SK-N-SH treated with all-trans-retinoic acid at 6 μM for 48 hours (cell line): ENCODE data around the gene ZNF710.

Experiments used
- ATAC-seq: fragments of 200-7000 bp; cut with Tn5 transposase; 3 replicates; pipeline ENCODE4 v1.9.1; 2020; ENCODE audit warnings: mild to moderate bottlenecking, moderate library complexity
- ARNTL ChIP-seq: fragments of 450-650 bp; formaldehyde crosslinking; IDR thresholded peaks from 2 replicates; pipeline ENCODE4 v1.5.0; 2020; ENCODE audit warnings: low read depth, mild to moderate bottlenecking, moderate library complexity, borderline replicate concordance
- BACH2 ChIP-seq: fragments of 250-450 bp; sonication (Bioruptor Pico); IDR thresholded peaks from 2 replicates; pipeline ENCODE4 v1.9.0; 2021; ENCODE audit warnings: mild to moderate bottlenecking, borderline replicate concordance
- CREB5 ChIP-seq: fragments of 250-450 bp; sonication (Bioruptor Pico); IDR thresholded peaks from 2 replicates; pipeline ENCODE4 v1.5.1; 2020; ENCODE audit warnings: low read depth, mild to moderate bottlenecking, moderate library complexity
- CSDC2 ChIP-seq: fragments of 250-450 bp; sonication (Bioruptor Pico); IDR thresholded peaks from 2 replicates; pipeline ENCODE4 v1.5.0; 2020; ENCODE audit warnings: mild to moderate bottlenecking, moderate library complexity
- CSRNP3 ChIP-seq: fragments of 250-450 bp; sonication (Bioruptor Pico); IDR thresholded peaks from 2 replicates; pipeline ENCODE4 v1.5.1; 2021; ENCODE audit warnings: mild to moderate bottlenecking, moderate library complexity
- GLIS3 ChIP-seq: fragments of 250-450 bp; sonication (Bioruptor Pico); IDR thresholded peaks from 2 replicates; pipeline ENCODE4 v1.5.0; 2020; ENCODE audit warnings: mild to moderate bottlenecking, moderate library complexity
- ISL1 ChIP-seq: fragments of 250-450 bp; sonication (Bioruptor Pico); IDR thresholded peaks from 2 replicates; pipeline ENCODE4 v2.1.2; 2022; ENCODE audit warnings: mild to moderate bottlenecking, moderate library complexity
- OSR1 ChIP-seq: fragments of 250-450 bp; sonication (Bioruptor Pico); IDR thresholded peaks from 2 replicates; pipeline ENCODE4 v1.8.0; 2022; ENCODE audit warnings: moderate library complexity, mild to moderate bottlenecking, inconsistent platforms
- PATZ1 ChIP-seq: fragments of 250-450 bp; sonication (Bioruptor Pico); IDR thresholded peaks from 2 replicates; pipeline ENCODE4 v1.8.0; 2020; ENCODE audit warnings: mild to moderate bottlenecking, moderate library complexity, borderline replicate concordance
- POU6F1 ChIP-seq: fragments of 250-450 bp; sonication (Bioruptor Pico); IDR thresholded peaks from 2 replicates; pipeline ENCODE4 v1.8.0; 2021; ENCODE audit warnings: low read depth, mild to moderate bottlenecking, moderate library complexity, borderline replicate concordance
- PPARA ChIP-seq: fragments of 250-450 bp; sonication (Bioruptor Pico); IDR thresholded peaks from 2 replicates; pipeline ENCODE4 v1.5.0; 2020; ENCODE audit warnings: mild to moderate bottlenecking, borderline replicate concordance
- RARB ChIP-seq: fragments of 250-450 bp; sonication (Bioruptor Pico); IDR thresholded peaks from 2 replicates; pipeline ENCODE4 v1.8.0; 2021; ENCODE audit warnings: mild to moderate bottlenecking, moderate library complexity
- SNAI2 ChIP-seq: fragments of 250-450 bp; sonication (Bioruptor Pico); IDR thresholded peaks from 2 replicates; pipeline ENCODE4 v1.5.0; 2020; ENCODE audit warnings: mild to moderate bottlenecking, moderate library complexity
- TOX ChIP-seq: fragments of 250-450 bp; sonication (Bioruptor Pico); IDR thresholded peaks from 2 replicates; pipeline ENCODE4 v1.8.0; 2021; ENCODE audit warnings: mild to moderate bottlenecking, moderate library complexity, borderline replicate concordance
- TSHZ2 ChIP-seq: fragments of 250-450 bp; sonication (Bioruptor Pico); IDR thresholded peaks from 2 replicates; pipeline ENCODE4 v1.5.0; 2020; ENCODE audit warnings: mild to moderate bottlenecking, moderate library complexity
- ZC3H10 ChIP-seq: fragments of 250-450 bp; sonication (Bioruptor Pico); IDR thresholded peaks from 2 replicates; pipeline ENCODE4 v1.5.1; 2021; ENCODE audit warnings: mild to moderate bottlenecking, moderate library complexity
- ZFP3 ChIP-seq: fragments of 250-450 bp; sonication (Bioruptor Pico); IDR thresholded peaks from 2 replicates; pipeline ENCODE4 v1.5.0; 2020; ENCODE audit warnings: mild to moderate bottlenecking, moderate library complexity
- ZFP30 ChIP-seq: fragments of 450-650 bp; formaldehyde crosslinking; IDR thresholded peaks from 2 replicates; pipeline ENCODE4 v1.5.0; 2022; ENCODE audit warnings: mild to moderate bottlenecking, moderate library complexity
- ZNF565 ChIP-seq: fragments of 450-650 bp; formaldehyde crosslinking; conservative IDR thresholded peaks from 2 replicates; pipeline ENCODE4 v1.5.0; 2020; ENCODE audit warnings: low read depth, mild to moderate bottlenecking, moderate library complexity
- ZNF8 ChIP-seq: fragments of 450-650 bp; formaldehyde crosslinking; IDR thresholded peaks from 2 replicates; pipeline ENCODE4 v1.5.0; 2020; ENCODE audit warnings: mild to moderate bottlenecking, moderate library complexity

Gene ZNF710

GRCh38 chr15:90095521-90095959 lies 94.4 kb downstream of the ZNF710 start:
- TF ChIP-seq SNAI2 (CRISPR knock-in tag) (no peak), ARNTL (CRISPR knock-in tag) (no peak), ZNF8 (CRISPR knock-in tag) (no peak), ZC3H10 (CRISPR knock-in tag) (no peak), PPARA (no peak), ZFP30 (CRISPR knock-in tag) (no peak), PATZ1 (no peak), ZNF565 (CRISPR knock-in tag) (no peak), ISL1 (no peak), RARB (CRISPR knock-in tag) (no peak), CSRNP3 (CRISPR knock-in tag) (no peak)
- ATAC-seq, result no peak

- TF ChIP-seq ZNF8 (CRISPR knock-in tag) (no peak), POU6F1 (CRISPR knock-in tag) (no peak), TSHZ2 (CRISPR knock-in tag) (no peak), TOX (CRISPR knock-in tag) (no peak), ZC3H10 (CRISPR knock-in tag) (no peak), ISL1 (no peak), ZFP3 (no peak), GLIS3 (CRISPR knock-in tag) (no peak), OSR1 (no peak), BACH2 (CRISPR knock-in tag) (no peak), CSDC2 (CRISPR knock-in tag) (no peak), PPARA (no peak), ZNF565 (CRISPR knock-in tag) (no peak), RARB (CRISPR knock-in tag) (no peak)
- no peak for ATAC-seq
These were observed 96.4 kb downstream of the ZNF710 start for GRCh38 chr15:90097475-90097874.

GRCh38 chr15:90099072-90099867 lies 98.1 kb downstream of the ZNF710 start:
- no peak for TF ChIP-seq ISL1
- TF ChIP-seq CREB5, result no peak

More at GRCh38 chr15:90099072-90099867, 98.1 kb downstream of the ZNF710 start:
- no peak for ATAC-seq
